CD4-positive, alpha-beta T cell (primary cell): ENCODE measurements around the gene ROCK2. TPM values are rescaled to one million over a fixed set of nuclear protein-coding genes. Genes with fewer than 3 reads are reported as not detected.
A peak's percentile ranks its signal among the peaks of the same experiment; 100 is the strongest.

Source experiments
- ATAC-seq: fragments of 200-7000 bp; cut with Tn5 transposase; one replicate; pipeline ENCODE4 v1.10.0; 2022; ENCODE audit warnings: mild to moderate bottlenecking; ENCODE audit not compliant: poor library complexity
- CTCF ChIA-PET: fragments of 350-600 bp; sonication (Branson Sonifier 250); formaldehyde crosslinking; loops from one replicate; lab custom pipeline; 2021; ENCODE audit warnings: antibody characterized with exemption, inconsistent platforms; lab: Charles Lee
- POLR2A ChIA-PET: fragments of 350-600 bp; sonication (Branson Sonifier 250); formaldehyde crosslinking; loops from one replicate; lab custom pipeline; 2021; ENCODE audit warnings: antibody characterized with exemption, inconsistent platforms; lab: Charles Lee
- DNase-seq, 14 experiments: peaks; one replicate each; pipeline ENCODE4 v3.0.0-alpha.2; 2013 to 2020; ENCODE audit warnings: mixed read lengths in 2 of 14
- H3K27ac ChIP-seq, 2 donors: one replicate each; pipeline versions ENCODE4 v1.5.1 to v1.7.0; 2013; ENCODE audit warnings: low read length in 2 of 2, low read depth in 1 of 2, mild to moderate bottlenecking in 1 of 2
- H3K27me3 ChIP-seq, 2 experiments: 1 replicate in 1 of 2; 2 replicates in 1 of 2; pipeline versions ENCODE4 v1.6.1 to v1.7.0; 2013; ENCODE audit warnings: low read length in 2 of 2, control low read depth in 1 of 2, mild to moderate bottlenecking in 1 of 2, moderate library complexity in 1 of 2; ENCODE audit not compliant: insufficient read depth in 2 of 2, control insufficient read depth in 1 of 2
- H3K36me3 ChIP-seq: one replicate; pipeline ENCODE4 v1.6.1; 2013; ENCODE audit warnings: low read length, control low read depth; ENCODE audit not compliant: insufficient read depth
- H3K4me1 ChIP-seq: one replicate; pipeline ENCODE4 v1.6.1; 2013; ENCODE audit warnings: low read length, control low read depth; ENCODE audit not compliant: insufficient read depth
- H3K4me3 ChIP-seq: one replicate; pipeline ENCODE4 v1.5.1; 2013; ENCODE audit warnings: mild to moderate bottlenecking, low read length, moderate library complexity
- H3K9me3 ChIP-seq, 2 experiments: 1 replicate in 1 of 2; 2 replicates in 1 of 2; pipeline versions ENCODE4 v1.6.1 to v1.7.0; 2013; ENCODE audit warnings: low read length in 2 of 2, mild to moderate bottlenecking in 2 of 2, control low read depth in 1 of 2, moderate library complexity in 1 of 2; ENCODE audit not compliant: control insufficient read depth in 1 of 2, insufficient read depth in 1 of 2
- H3K27ac Mint-ChIP-seq: one replicate; pipeline ENCODE4 v1.8.0; 2020; ENCODE audit warnings: mixed read lengths
- H3K27me3 Mint-ChIP-seq: one replicate; pipeline ENCODE4 v1.8.0; 2021; ENCODE audit warnings: mixed read lengths
- H3K36me3 Mint-ChIP-seq: one replicate; pipeline ENCODE4 v1.8.0; 2021; ENCODE audit warnings: low read depth, mixed read lengths
- H3K4me1 Mint-ChIP-seq: one replicate; pipeline ENCODE4 v1.8.0; 2021; ENCODE audit warnings: low read depth, mixed read lengths
- H3K4me3 Mint-ChIP-seq: one replicate; pipeline ENCODE4 v1.8.0; 2020; ENCODE audit warnings: mild to moderate bottlenecking, mixed read lengths
- H3K9me3 Mint-ChIP-seq: one replicate; pipeline ENCODE4 v1.8.0; 2020; ENCODE audit warnings: mixed read lengths
- CTCF ChIP-seq: fragments of 200-600 bp; IDR thresholded peaks from one replicate; pipeline ENCODE4 v1.8.0; 2022; ENCODE audit warnings: antibody characterized with exemption, mild to moderate bottlenecking
- intact Hi-C, 2 experiments: fragments of 100-400 bp; cut with DNase I in 1 of 2; cut with micrococcal nuclease in 1 of 2; formaldehyde crosslinking; loops; one replicate each; pipeline versions ENCODE4 v1.15.1 to v1.9.0; 2023 to 2025; cut with DNase I, micrococcal nuclease
- total RNA-seq, 174 experiments: library from RNA in 2 of 174; stranded (reverse) in 2 of 174; gene quantifications; one replicate each; pipeline ENCODE4 v1.2.3 and lab custom pipeline; 2021 to 2026

ROCK2 gene
- total RNA-seq, 2 experiments from 2014 or later, result 6.9 to 9.4 TPM

GRCh38 chr2:11339508-11340083, 4.8 kb downstream of the ROCK2 start:
- no peak overlapping the region for H3K27ac Mint-ChIP-seq
- Histone ChIP-seq H3K27ac (no peak overlapping the region), H3K4me3 (no peak overlapping the region), H3K27me3 (no peaks in the 10 kb centered on the region), H3K36me3 (no peaks in the 10 kb centered on the region), H3K9me3 (no peaks in the 10 kb centered on the region), H3K4me1 (peaks cover 10% of the 10 kb centered on the region)
- H3K4me1 Mint-ChIP-seq, result peaks cover 59% of the 10 kb centered on the region
- no peak for TF ChIP-seq CTCF
- H3K4me3 Mint-ChIP-seq, result peak overlapping the region; percentile 21
- intact Hi-C loops, result loop anchor here (5.0 to 10.0 kb wide), 5 partner anchors 185 to 785 kb away; partner anchors contain the start of genes LPIN1 (in 1 of the 2), PDIA6 (in 1 of the 2) and SLC66A3 (in 1 of the 2)
- no peaks in the 10 kb centered on the region for H3K9me3 Mint-ChIP-seq
- peaks cover 6% of the 10 kb centered on the region for H3K36me3 Mint-ChIP-seq
- ChIA-PET POLR2A (no interaction called here), CTCF (interaction anchor here (1.4 kb wide), 1 partner anchor 207 kb away, joined by 3 read pairs; a partner anchor contains a TSS)
- DNase-seq (no peak), ATAC-seq (no peak)
- H3K27me3 Mint-ChIP-seq, result no peaks in the 10 kb centered on the region

- POLR2A ChIA-PET, result no interaction called here
These were observed 5.9 kb downstream of the ROCK2 start for GRCh38 chr2:11338580-11338979.

GRCh38 chr2:11337909-11338308, 6.5 kb downstream of the ROCK2 start:
- H3K4me1 ChIP-seq, result peaks cover 6% of the 10 kb centered on the region
- no peak overlapping the region for H3K4me3 ChIP-seq
- Mint-ChIP-seq H3K9me3 (peaks cover 2% of the 10 kb centered on the region), H3K27me3 (no peaks in the 10 kb centered on the region), H3K4me3 (no peak overlapping the region), H3K4me1 (peaks cover 62% of the 10 kb centered on the region), H3K27ac (no peak overlapping the region), H3K36me3 (no peaks in the 10 kb centered on the region)
- no peak for ATAC-seq
- ChIA-PET POLR2A (no interaction called here), CTCF (no interaction called here)
- DNase-seq, result no peak
- TF ChIP-seq CTCF, result no peak
- H3K27me3 ChIP-seq, result no peaks in the 10 kb centered on the region
- intact Hi-C loops, result no loop called here
- no peak overlapping the region for H3K27ac ChIP-seq
- H3K36me3 ChIP-seq, result no peaks in the 10 kb centered on the region
- no peaks in the 10 kb centered on the region for H3K9me3 ChIP-seq

More at GRCh38 chr2:11338580-11338979, 5.9 kb downstream of the ROCK2 start:
- intact Hi-C loops, result no loop called here
- Mint-ChIP-seq H3K27me3 (no peaks in the 10 kb centered on the region), H3K4me1 (peaks cover 62% of the 10 kb centered on the region), H3K36me3 (peaks cover 5% of the 10 kb centered on the region), H3K4me3 (no peak overlapping the region), H3K27ac (no peak overlapping the region), H3K9me3 (no peaks in the 10 kb centered on the region)
- H3K4me1 ChIP-seq, result peaks cover 10% of the 10 kb centered on the region
- H3K27ac ChIP-seq, result no peak overlapping the region
- CTCF ChIA-PET, result no interaction called here
- no peaks in the 10 kb centered on the region for H3K9me3 ChIP-seq
- H3K36me3 ChIP-seq, result no peaks in the 10 kb centered on the region
- DNase-seq (no peak), ATAC-seq (no peak)
- no peaks in the 10 kb centered on the region for H3K27me3 ChIP-seq
- no peak overlapping the region for H3K4me3 ChIP-seq
- no peak for TF ChIP-seq CTCF
